KOPT-K1 (cell line): Measurements from ENCODE around the gene HHAT.

Experiments used
- H3K27ac ChIP-seq: fragments of 200-600 bp; sonication (generic); 2 replicates; pipeline ENCODE4 v1.5.1; 2016; ENCODE audit warnings: antibody characterized with exemption, mild to moderate bottlenecking, low read depth, low read length; ENCODE audit not compliant: poor library complexity, severe bottlenecking
- H3K36me3 ChIP-seq: fragments of 200-600 bp; sonication (generic); 2 replicates; pipeline ENCODE4 v1.5.1; 2017; ENCODE audit warnings: antibody characterized with exemption, mild to moderate bottlenecking, low read length, moderate library complexity; ENCODE audit not compliant: insufficient read depth
- H3K9me3 ChIP-seq: fragments of 200-600 bp; sonication (generic); 2 replicates; pipeline ENCODE4 v1.5.1; 2017; ENCODE audit warnings: antibody characterized with exemption, low read length, mild to moderate bottlenecking; ENCODE audit not compliant: insufficient read depth, poor library complexity, severe bottlenecking

HHAT gene

DNA sequence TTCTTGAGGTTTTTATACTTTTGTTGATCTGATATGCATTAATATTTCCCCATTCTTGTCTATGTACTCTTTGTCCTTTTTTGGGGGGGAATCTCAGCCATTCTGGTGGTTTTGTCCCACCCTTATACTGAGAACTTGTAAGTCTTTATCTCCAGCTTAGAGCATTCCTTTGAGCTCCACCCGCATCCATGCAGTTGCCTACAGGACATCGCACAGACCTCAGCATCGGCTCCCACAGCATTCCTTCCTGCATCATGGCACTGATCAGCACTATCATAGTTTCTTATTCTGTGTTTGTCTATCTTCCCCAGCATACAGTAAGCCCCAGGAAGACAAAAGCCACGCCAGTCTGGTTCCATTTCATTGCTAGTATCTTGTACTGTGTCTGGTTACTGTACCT is 33.0 kb downstream of the HHAT start:
- no peaks in the 10 kb centered on the region for H3K36me3 ChIP-seq
- no peak overlapping the region for H3K27ac ChIP-seq
- H3K9me3 ChIP-seq: no peaks in the 10 kb centered on the region

DNA sequence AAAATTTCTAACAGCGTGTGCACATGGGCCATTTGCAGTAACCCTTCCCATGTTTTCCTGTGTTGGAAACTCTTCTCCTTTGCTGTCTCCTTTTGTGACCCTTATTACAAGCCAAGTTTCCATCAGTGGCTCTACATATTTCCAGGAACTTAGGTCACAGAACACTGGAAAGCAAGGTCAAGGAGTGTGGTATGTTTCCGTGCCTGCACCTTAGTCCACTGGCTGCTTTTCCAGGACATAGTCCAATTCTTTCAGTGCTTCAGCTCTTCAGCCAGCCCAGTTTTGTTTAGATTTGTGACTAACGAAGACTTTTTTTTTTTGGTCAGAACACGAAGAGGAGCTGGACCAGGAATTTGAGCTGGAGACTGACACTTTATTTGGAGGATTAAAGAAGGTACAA is 33.8 kb downstream of the HHAT start:
- no peaks in the 10 kb centered on the region for H3K36me3 ChIP-seq
- H3K9me3 ChIP-seq: no peaks in the 10 kb centered on the region
- no peak overlapping the region for H3K27ac ChIP-seq

DNA sequence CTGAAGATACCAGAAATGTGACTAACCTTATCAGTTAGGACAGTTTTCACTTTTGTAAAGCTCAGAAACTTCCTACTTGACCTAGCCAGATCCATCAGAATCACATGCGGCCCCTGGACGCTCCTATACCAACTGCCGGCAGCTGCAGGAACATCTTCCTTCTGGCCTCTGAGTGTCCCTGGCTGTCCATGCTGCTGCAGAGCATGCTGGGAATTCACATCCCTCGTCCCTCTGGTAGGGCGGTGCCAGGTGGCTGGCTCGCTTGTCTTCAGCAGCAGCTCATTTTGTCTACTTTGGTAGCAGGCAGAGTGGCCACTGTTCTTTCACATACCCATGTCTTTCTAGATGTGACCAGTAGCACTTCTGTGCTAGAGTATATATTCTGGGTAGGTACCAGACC is 34.4 kb downstream of the HHAT start:
- Histone ChIP-seq H3K27ac (no peak overlapping the region), H3K36me3 (no peaks in the 10 kb centered on the region), H3K9me3 (no peaks in the 10 kb centered on the region)

DNA sequence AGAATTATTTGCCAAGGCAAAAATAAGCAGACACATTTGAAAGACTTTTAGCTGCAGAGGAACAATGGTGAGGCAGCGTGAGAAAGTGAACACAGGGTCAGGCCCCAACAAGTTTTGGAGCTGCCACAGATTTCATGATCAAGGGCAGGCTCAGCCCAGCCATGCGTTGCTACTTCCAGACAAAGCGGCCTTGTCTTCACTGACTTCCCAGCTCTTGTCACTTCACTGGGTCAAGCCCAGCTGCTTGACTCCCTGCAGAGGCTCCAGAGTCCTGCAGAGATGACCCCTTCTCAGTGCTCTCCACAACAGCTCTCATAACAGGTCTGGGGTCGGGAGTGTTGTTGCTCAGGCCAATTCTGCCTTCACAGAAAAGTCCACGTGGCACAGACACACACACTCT is 35.8 kb downstream of the HHAT start:
- no peaks in the 10 kb centered on the region for H3K36me3 ChIP-seq
- H3K27ac ChIP-seq: no peak overlapping the region
- H3K9me3 ChIP-seq: no peaks in the 10 kb centered on the region

DNA sequence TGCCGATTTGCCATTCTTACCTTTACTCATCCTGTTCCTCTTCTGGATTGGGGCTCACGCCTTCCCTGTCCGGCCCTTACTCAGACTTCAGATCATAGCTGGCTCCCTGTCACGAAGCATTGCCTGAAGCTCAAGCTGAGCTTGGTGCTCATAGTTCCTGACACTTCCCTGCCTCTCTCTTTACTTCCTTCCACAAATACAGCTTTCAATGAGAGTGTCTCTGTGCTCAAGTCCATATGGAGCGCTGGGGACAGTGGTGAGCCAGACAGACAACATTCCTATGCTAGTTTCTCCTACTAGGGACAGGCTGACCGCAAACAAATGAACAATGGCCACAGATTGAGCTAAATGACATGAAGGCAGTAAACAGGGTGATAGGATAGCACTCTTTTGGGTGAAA is 38.1 kb downstream of the HHAT start:
- Histone ChIP-seq H3K27ac (no peak overlapping the region), H3K36me3 (no peaks in the 10 kb centered on the region), H3K9me3 (no peaks in the 10 kb centered on the region)

DNA sequence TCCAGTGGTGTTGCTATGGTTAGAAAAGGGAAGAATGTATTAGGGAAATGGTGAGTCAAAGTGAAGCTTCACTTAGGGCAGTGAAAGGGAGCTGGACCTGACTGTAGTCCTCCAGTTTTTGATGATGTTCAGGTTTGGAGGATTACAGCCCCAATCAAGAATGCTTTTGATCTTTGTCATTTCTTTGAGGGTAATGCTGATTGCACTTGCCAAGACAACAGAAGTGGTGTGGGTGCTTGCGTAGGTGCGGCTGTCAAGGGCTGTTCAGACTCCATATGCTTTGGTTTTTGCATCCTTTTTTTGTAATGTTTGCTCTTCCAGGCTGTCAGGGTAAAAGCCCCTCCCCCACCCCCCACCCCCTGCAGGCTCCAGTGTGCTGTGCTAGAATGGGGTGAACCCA is 38.9 kb downstream of the HHAT start:
- Histone ChIP-seq H3K27ac (no peak overlapping the region), H3K9me3 (no peaks in the 10 kb centered on the region), H3K36me3 (no peaks in the 10 kb centered on the region)

DNA sequence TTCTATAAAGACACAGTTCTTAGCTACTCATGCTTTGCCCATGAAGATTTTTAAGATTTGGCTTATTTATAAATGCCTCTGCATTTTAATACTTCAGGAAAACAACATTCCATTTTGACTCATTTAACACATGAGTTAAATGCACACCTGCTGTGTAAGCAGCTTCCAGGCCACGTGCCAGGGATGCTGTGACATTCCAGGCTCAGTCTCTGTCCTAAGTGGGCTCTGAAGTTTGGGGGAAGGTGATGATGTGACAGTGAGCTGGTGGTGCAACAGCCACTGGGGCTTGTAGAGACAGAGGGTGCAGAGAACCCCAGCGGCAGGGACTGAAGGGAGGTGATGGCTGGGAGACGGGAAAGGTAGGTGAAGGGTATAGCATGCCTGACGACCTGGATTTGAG is 40.7 kb downstream of the HHAT start:
- no peak overlapping the region for H3K27ac ChIP-seq
- H3K9me3 ChIP-seq: no peaks in the 10 kb centered on the region
- no peaks in the 10 kb centered on the region for H3K36me3 ChIP-seq

DNA sequence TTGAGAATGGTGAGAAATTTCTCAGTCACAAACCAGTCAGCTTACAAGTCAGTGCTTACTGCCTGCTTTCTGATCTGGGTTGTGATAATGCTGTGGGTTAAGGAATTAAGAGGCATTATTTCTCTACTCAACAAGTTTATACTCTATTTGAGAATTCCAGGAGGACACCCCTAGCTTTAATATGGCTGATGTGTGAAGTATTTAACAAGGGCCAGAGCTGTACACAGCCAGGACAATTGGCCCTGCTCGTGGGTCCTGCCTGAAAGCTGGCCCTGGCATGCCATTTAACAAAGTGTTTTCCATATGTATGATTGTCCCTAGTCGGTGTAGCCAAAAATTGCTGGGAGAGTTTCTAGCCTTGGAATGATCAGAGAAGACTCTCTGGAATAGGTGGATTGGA is 43.2 kb downstream of the HHAT start:
- Histone ChIP-seq H3K27ac (no peak overlapping the region), H3K36me3 (no peaks in the 10 kb centered on the region), H3K9me3 (no peaks in the 10 kb centered on the region)

DNA sequence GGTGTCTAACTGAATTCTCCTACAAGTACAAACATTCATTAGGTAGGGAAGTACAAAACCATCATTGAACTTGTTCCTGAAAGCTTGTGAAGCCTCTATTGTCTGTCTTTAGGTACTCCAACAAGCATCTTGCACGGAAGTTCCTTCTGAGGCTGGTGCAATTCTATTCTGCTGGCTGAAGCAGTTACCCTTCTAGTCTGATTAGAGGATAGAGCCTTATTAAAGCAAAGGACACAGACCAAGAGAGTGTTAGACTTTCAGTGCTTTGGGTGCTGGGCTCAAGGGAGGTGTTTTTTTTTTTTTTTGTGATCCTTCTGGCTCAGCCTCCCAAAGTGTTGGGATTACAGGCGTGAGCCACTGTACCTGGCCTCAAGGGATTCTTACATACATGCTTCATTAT is 43.8 kb downstream of the HHAT start:
- Histone ChIP-seq H3K9me3 (no peaks in the 10 kb centered on the region), H3K36me3 (no peaks in the 10 kb centered on the region), H3K27ac (no peak overlapping the region)

DNA sequence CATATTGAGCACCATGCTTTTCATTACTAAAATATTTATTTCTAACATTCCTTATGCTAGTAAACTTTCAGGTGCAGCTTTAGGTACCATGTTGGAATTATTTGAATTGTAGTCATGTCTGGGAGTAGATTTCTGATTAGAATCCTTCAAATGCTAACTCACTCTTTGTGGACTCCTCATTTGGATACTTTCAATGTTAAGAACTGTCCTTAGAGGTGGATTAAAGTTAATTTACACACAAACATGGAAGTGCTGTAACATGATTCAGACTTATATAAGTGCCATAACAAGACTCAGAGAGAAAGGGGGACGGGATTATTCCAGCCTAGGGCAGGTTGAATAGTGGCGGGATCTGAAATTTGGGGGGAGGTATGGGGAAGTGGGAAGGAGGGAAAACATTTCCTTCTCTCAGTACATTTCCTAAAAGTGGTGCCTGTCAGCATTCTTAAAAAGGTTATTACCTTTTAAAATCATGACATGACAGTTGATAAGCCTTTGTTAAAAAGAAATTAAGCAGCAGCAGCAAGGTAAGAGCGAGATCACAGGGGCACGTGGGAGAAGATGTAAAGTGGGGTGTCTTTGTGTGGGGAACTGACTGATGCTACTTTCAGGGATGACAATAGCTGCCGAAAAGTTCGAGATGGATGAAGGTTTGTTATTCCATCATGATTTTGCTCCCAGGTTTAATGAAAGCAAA is 44.4 kb downstream of the HHAT start:
- H3K9me3 ChIP-seq: no peaks in the 10 kb centered on the region
- no peaks in the 10 kb centered on the region for H3K36me3 ChIP-seq
- H3K27ac ChIP-seq: no peak overlapping the region

DNA sequence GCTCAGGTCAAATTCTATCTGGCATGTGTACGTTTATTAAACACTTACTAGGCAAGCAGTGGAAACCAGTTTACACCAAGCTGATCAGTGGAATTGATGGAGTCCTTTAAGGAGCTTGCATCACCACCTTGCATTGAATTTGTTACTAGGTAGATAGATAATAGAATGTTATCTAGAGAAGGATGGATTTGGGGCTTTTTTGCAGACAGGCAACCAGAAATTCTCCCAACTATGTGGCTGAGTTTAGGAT is 44.9 kb downstream of the HHAT start:
- H3K27ac ChIP-seq: peak overlapping the region; percentile 47
- H3K36me3 ChIP-seq: no peaks in the 10 kb centered on the region
- H3K9me3 ChIP-seq: no peaks in the 10 kb centered on the region

DNA sequence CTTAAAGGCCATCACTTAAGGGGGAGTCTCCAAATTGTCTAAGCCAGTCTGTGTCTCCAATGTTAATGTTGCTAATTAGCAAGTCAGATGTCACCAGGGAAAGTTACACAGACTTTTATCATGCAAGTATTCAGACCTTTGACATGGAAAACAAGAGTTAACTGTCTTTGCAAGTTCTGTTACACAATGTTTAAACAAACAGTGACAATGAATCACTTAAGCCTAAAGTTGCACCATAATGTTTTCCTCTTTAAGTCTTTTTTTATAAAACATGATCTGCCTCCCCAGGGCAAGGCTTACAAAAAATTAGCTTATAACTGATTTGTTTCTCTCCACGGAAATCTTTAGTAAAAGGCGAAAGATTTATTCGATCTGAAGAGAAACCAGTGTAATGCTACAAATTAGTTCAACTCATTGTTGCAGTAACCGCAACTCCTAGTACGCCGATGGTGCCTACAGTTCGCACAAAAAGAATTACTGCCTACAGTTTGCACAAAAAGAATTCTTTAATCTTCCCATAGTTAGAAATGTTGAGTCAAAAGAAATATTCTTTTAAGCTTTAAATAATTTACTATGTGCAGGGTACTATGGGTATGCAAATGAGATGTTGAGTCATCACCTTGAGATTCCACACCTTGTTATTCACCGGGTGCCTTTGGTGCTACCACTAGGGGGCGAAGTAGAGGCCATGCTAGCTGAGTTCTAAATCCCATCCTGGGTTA is 45.3 kb downstream of the HHAT start:
- no peaks in the 10 kb centered on the region for H3K36me3 ChIP-seq
- peak overlapping the region; percentile 47 for H3K27ac ChIP-seq

DNA sequence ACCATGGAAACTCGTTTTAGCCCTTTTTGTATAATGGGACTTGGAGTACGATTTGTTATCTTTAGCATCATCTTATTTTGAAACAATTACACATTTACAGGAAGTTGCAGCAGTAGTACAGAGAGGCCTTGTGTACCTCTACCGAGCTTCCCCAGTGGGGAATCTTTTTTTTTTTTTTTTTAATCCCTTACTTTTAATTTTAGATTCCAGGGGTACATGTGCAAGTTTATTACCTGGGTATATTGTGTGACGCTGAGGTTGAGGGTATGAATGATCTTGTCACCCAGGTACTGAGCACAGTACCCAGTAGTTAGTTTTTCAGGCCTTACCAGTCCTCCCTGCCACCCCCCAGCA is 45.9 kb downstream of the HHAT start:
- no peak overlapping the region for H3K27ac ChIP-seq
- no peaks in the 10 kb centered on the region for H3K9me3 ChIP-seq
- no peaks in the 10 kb centered on the region for H3K36me3 ChIP-seq

More for the DNA sequence above, 45.3 kb downstream of the HHAT start:
- no peaks in the 10 kb centered on the region for H3K9me3 ChIP-seq

DNA sequence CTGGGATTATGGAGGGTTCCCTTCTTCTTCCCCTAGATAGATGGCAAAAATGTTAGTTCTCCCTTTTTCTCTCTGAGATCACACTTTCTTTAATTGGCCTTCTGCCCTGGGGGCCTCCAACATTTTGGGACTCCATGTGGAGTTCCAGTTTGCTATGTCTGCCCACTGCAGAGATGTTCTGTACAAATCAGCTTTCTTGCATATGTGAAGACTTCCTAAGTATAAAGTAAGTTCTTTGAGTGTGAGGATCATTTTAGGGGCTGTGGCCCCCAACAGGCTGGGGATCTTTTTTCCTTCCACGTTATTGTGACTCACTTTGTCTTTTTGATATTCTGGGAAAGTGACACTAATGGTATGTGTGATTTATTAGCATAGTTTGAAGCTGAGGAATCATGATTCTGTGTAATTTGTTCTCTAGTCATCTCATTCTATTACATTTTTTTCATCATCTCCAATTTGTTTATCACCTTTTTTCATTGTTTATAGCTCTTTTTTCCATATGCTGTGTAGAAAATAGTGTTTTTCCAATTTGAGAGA is 48.2 kb downstream of the HHAT start:
- Histone ChIP-seq H3K9me3 (no peaks in the 10 kb centered on the region), H3K36me3 (no peaks in the 10 kb centered on the region), H3K27ac (no peak overlapping the region)

DNA sequence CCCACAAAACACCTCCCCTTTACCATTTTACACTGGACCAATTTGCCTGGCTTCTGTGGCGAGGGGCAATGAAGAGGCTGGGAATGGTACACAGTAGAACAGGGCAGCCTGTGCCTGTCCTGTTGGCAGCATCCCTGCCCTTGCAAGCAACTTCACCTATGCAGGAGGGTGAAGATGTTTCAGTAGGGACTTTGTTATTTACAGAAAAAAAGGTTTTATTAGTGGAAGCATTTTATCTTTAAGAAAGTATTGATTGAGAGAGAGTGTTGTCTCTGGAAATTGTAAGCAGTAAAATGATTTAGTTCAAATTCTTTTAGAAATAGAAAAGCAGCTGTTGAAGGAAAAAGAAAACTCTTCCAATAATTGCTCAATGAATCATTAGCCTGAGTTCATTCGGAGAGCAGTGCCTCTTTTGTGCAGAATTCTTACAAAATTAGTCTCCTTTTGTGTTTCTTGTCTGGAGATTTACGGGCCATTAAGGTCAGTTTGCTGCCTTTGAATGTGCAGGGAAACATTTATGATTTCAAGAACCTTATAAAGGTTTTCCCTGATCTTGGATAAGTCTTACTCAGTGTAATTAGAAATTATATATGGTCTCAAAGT is 49.1 kb downstream of the HHAT start:
- no peaks in the 10 kb centered on the region for H3K36me3 ChIP-seq
- H3K27ac ChIP-seq: no peak overlapping the region
- no peaks in the 10 kb centered on the region for H3K9me3 ChIP-seq

DNA sequence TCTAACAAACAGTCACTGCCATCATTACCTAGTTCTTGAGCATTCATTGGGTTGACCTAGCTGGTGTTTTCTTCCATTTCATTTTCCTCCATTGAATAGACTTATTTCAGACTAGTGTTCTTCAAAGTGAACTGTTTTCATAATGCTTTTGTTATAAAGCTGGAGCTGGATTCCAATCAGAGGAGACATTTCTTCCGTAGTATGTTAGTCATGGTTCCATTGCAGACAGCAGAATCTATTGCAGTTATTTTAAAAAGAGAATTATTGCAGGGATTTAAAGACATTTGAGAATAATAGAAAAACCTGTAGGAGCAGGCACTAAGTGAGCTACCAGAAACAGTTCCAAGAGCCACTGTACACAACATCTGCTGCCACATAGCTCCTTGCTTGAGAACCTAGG is 50.0 kb downstream of the HHAT start:
- Histone ChIP-seq H3K27ac (no peak overlapping the region), H3K36me3 (no peaks in the 10 kb centered on the region)

More for the DNA sequence above, 50.0 kb downstream of the HHAT start:
- H3K9me3 ChIP-seq: no peaks in the 10 kb centered on the region
